Peyer's patch (tissue), 4 donors: ENCODE results near the gene RIOK3.

Source experiments
- POLR2A ChIP-seq, 2 donors: fragments of 450-650 bp; IDR thresholded peaks; one replicate each; pipeline ENCODE4 v1.5.1; 2017; ENCODE audit warnings: antibody characterized with exemption in 2 of 2, mild to moderate bottlenecking in 2 of 2, moderate library complexity in 2 of 2
- TF ChIP-seq, protein P1 (sequence below), 6 experiments: fragments of 450-650 bp in 4 of 6; fragments of 200-600 bp in 2 of 6; sonication (generic) in 1 of 6; IDR thresholded peaks; one replicate each; pipeline ENCODE4 v1.5.1; 2017 to 2019; ENCODE audit warnings: antibody characterized with exemption in 6 of 6, mild to moderate bottlenecking in 3 of 6, moderate library complexity in 1 of 6

DNA sequence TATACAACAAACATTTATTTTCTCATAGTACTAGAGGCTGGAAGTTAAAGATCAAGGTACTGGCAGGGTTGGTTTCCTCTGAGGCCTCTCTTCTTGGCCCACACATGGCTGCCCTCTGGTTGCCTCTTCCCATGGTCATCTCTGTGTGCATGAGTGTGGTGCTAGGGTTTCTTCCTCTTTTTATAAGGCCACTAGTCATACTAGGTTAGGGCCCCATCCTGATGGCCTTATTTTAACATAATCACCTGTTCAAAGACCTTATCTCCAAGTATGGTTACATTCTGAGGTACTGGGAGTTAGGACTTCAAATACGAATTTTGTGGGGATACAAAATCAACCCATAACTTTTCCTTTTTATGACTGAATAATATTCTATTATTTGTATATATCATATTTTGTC lies 4.8 kb upstream of the RIOK3 start:
- TF ChIP-seq, protein P1, sequence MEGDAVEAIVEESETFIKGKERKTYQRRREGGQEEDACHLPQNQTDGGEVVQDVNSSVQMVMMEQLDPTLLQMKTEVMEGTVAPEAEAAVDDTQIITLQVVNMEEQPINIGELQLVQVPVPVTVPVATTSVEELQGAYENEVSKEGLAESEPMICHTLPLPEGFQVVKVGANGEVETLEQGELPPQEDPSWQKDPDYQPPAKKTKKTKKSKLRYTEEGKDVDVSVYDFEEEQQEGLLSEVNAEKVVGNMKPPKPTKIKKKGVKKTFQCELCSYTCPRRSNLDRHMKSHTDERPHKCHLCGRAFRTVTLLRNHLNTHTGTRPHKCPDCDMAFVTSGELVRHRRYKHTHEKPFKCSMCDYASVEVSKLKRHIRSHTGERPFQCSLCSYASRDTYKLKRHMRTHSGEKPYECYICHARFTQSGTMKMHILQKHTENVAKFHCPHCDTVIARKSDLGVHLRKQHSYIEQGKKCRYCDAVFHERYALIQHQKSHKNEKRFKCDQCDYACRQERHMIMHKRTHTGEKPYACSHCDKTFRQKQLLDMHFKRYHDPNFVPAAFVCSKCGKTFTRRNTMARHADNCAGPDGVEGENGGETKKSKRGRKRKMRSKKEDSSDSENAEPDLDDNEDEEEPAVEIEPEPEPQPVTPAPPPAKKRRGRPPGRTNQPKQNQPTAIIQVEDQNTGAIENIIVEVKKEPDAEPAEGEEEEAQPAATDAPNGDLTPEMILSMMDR (IDR thresholded peaks at IDR 0.05): no peak
- no peak for TF ChIP-seq POLR2A (IDR thresholded peaks at IDR 0.05)
